ENCODE results near the gene COL4A1.

Gene COL4A1

DNA sequence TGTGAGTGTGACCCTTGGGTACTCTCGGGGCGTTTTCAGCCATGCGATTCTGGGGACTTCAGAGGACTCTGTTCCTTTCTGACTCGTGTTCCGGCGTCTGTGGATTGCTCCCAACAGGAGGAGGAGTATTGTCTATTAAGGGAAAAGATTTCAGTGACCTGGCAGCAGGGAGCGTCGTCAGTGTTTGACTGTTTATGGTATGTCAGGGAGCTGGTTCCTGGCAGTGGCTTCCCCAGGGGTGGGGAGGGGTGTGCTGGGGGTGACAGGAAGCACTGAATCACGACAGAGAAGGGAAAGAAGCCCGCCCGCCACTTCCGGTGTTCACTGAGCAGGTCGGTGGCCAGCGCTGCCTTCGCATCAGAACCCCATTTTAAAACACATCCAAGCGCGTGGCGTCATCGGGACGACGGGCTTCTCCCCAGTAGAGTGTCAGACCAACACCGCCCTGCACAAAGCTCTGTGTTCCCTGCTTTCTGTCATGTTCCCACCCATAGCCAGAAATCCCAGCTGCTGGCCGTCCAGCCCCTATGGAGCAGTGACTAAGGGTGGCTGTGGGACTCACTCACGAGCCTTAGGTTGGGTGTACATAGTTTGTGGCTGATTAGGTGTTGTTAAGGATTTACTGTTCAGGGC is 34.0 kb upstream of the COL4A1 start:
- no peak for DNase-seq

DNA sequence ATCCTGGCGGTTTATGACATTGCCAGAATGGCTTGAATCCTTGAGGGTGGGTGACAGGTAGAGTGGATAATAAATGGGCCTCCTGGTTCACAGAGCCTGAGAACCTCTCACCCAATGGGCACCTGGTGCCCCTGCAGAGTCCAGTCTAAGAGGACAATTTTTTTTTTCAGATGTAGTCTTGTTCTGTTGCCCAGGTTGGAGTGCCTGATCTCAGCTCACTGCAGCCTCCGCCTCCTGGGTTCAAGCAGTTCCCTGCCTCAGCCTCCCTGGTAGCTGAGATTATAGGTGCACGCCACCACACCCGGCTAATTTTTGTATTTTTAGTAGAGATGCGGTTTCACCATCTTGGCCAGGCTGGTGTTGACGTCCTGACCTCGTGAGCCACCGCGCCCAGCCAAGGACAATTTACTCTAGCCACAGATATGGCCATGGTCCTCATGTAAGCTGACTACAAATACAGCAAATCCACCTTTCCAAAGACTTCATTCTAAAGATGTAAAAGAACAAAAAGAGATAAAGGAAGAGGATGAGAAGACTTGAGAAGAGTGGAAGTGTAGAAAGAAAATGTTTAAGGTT is 33.1 kb upstream of the COL4A1 start:
- no peak for DNase-seq

DNA sequence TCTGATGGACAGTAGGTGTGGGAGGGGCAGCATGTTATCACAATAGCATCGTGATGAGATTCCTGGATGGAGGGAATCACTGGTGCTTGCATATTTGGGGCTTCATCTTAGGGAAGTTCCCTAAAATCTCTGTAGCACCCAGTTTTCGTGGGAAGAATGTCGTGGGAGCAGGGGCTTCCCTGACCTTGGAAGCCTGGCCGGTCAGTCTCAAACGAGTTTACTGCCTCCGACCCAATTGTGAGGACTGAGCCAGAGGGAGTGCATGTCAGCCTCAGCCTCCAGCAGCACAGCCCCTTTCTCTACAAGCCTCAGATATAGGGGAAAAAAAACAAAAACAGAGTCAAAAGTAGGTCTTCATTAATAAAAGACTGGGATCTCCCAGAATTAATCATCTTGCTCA is 32.3 kb upstream of the COL4A1 start:
- DNase-seq: no peak

DNA sequence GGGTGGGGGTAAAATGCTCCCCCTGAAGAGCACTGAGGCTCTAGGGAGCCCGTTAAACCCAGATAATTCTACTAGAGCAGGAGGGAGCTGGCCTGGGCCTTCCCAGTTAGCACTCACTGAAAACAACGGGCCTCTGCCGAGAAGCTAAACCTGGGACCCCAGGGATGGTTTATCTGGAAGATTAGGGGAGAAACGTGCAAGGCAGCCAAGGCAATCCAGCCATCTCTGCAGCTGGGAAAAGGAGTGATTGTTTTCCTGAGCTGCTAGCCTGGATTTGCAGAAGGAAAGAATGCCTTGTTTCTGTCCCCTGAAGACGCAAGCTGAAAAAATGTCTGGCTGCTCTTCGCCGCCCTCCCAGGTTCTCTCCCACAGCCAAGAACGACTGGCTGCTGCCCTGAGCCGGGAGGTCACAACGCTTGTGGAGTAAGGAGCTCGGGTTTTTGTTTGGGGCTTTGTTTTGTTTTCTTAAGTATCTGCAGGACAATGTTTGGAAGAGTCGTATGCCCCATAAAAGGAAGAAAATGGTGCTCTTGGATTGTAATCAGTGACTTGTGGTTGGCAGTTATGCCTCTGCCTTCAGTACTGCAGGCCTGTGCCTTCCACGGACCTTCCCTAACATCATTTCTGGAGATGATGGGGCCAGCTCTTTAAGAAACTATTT is 31.6 kb upstream of the COL4A1 start:
- DNase-seq: no peak

DNA sequence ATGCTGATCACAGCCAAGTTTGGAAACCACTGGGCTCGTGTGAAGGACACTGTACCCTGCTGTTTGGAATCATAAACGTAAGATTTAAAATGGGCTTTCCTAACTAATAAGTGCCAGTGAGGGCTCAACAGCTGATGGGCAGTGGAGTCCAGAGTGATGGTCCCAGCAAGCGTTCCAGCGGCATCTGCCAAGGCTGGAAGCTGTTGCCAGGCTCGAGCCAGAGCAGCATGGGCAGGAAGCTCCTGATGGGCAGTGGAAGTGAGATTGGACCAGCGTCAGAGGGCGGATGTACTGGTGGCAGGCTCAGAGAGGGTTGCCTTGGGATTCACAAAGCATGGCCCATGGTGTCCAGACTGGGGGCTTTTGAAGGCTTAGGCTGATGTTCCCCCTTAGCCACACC is 30.3 kb upstream of the COL4A1 start:
- no peak for DNase-seq

DNA sequence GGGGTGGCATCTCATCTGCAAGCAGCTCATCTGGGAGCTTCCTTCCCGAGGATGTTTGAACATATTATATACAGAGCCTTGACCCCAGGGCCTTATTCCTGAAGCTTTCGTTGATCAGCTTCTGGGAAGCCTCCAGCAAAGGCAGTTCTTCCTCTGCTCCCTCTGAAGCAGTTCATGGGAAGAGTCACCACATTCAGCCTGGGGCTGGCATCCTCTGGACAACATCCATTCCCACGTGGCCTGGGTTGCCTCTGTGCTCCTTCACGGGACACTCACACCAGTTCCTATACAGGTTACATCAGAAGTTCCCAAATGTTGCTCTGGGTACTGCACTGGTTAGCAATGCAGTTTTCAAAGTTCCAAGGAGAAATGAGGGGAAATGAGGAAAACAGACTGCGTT is 29.7 kb upstream of the COL4A1 start:
- DNase-seq: no peak

DNA sequence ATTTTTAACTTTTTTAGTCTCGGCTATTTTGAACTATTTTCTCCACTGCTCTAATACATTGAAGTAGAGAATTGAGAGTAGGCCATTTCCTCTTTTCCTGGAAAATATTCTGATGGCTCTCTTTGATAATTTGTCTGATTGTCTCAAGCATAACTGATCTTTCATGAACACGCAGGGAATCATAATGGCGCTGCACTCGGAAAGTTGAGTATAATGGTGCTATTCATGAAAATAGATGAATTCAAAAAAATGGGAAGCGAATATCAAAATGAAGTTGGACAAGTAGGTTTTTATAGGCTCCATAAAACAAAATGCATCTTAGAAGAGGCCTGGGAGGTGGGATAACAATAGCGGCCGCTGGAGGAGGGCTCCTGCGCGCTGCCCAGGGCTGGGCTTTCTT is 29.2 kb upstream of the COL4A1 start:
- DNase-seq: no peak

DNA sequence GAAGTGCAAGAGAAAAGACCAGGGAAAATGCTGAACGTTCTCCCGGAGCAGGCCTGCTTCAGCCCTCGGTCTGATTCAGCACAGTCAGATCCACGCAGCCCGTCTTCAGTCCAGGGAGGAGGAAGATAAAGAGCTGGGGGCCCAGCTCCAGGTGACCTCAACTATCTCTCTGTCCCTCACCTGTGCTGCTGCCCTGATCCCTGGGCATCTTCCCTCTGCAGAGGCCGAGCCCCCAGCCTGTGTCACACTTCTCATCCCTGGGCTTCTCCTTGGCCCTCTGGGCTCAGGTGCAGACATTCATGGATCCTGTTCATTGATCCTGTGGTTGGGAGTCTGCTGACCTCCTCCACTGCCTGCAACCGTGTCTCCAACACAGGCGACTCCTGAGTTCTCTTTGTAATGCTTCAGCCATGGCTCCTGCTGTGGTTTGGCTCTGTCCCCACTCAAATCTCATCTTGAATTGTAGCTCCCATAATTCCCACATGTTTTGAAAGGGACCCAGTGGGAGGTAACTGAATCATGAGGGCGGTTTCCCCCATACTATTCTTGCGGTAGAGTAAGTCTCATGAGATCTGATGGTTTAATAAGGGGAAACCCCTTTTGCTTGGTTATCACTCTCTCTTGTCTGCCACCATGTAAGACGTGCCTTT is 28.0 kb upstream of the COL4A1 start:
- DNase-seq: no peak

DNA sequence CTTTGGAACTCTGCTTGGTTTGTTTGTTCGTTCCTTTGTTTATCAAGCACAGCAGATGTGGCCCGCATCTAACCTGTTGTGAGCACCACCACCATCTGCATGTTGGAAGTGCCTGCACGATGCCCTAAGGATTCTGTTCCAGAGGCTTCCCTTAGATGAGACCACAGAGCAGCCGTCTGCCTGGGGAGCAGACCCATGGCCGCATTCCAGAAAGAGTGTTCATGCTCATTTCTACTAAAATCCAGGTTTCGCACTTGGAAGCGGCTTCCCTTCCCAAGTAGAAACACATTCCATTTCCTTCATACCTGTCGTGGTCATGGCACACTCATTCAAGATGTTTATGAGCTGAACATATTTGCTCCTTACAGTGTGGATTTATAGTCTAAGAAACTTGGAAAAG is 27.3 kb upstream of the COL4A1 start:
- DNase-seq: no peak

DNA sequence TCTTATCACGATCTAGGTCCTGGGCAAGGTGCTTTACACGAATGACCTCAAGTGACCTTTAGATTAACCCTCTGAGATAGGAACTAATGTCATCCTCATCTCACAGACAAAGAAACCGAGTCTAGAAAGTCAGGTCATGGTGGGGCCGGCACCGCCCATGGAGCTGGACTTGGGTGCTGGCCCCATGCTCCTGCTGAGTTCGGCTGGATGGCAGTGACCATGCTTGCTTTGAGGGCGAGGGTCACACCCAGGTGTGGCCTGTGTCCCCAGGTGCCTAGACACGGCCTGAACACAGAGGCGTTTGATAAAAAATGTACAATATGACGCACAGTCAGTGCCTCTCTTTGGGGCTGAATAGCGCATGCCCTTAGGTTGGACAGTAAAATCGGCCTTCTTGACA is 26.9 kb upstream of the COL4A1 start:
- no peak for DNase-seq

DNA sequence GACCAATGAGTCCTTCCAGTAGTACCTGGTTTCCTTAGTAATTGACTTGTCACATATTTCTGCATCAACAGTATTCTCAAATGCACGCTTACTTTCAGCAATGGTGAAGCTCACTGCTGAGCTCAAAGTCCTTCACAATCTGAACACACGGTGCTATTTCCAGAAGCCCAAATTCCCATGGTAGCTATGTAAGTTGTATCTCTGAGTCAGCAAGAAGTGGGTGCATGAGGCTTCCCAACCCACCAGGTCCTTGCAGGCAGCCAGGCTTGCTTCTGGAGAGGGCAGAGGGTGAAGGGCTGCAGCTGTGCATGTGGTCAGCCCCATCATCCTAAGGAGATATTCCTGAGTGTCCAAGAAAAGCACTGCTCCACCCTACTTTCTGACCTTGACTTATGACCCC is 25.8 kb upstream of the COL4A1 start:
- DNase-seq: no peak

DNA sequence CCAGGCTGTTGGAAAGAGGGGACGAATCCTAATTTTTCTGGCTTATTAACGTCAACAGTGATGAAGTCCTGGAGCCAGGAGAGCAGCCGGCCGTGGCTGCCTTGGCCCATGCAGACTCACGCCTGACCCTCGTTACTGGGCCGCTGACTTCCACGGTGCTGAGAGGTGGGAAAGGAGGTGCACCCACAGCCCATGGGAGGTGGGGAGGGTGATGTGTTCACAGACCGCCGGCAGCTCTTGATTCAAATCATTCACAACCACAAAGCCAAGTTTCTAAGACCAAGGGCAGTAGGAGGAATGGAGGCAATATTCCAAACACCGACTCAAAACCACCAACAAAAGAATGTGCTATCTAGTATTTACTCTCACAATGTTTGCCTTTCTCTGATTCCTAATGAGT is 24.4 kb upstream of the COL4A1 start:
- no peak for DNase-seq

DNA sequence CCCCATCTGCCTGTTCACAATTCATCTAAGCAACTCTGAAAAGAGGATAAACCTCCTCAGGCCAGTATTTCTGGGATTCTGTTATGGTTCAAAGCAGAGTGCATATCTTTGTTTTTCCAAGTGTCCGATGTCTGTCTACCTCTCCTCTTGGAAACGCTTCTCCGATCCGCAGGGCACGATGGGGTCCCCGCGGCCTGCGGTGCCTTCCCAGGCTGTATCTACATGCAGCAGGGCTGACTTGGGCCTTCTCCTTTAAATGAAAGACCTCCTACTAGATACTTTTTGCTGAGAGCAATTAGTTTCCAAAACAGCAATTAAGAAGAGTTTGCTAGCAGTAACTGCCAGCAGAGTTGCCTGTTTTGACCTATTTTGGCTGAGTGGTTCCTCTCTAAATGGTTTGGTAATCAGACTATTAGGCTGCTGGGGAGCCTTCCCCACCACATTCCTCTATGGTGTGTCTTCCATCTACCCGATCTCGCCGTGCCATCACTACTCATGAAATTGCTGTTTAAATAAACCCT is 23.6 kb upstream of the COL4A1 start:
- no peak for DNase-seq

DNA sequence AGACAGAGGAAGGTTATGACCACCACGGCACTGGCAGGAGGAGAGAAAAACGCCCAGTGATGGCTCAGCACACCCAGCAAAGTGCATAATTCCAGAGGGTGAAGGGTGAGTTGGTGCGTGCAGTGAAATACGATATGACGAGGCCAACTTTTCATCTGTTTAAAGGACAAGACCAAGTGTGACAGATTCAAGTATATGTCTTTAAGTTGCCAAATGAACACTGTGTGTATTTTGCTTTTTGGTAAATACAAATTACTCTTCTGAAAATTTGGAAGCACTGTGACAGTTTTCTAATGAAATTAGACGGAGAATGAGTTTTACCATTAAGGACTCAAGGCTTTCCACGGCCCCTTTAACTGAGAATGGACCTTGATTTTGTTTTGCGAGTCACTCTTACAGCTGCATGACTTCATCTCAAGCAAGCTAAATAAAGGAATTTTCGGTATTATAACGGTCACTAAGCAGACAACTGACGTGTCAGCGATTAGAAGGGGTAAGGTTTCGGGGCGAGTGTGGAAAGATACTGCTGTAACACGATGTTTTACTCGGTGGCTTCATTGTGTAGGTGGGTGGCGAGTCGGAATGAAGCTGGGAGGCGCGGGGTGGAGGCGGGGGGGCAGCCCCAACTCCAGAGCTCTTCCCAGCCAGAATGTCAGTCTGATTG is 23.0 kb upstream of the COL4A1 start:
- DNase-seq: no peak

DNA sequence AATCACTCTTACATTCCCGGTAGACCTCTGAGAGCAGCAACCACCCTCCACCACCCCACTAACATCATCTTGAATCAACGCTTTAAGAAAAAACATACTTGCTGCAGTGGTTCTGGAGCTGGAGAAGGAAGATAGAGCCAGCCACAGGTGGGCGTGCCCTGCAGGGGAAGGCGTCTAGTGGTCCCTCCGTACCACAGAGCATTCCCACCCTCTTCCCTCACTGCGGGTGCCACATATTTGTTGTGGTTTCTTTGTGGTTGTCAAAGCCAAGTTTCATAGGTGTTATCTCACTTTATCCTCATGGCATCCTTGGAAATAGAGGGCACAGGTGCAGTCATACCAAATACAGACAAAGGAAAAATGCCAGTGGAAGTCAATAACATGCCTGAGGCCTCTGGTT is 22.3 kb upstream of the COL4A1 start:
- no peak for DNase-seq

DNA sequence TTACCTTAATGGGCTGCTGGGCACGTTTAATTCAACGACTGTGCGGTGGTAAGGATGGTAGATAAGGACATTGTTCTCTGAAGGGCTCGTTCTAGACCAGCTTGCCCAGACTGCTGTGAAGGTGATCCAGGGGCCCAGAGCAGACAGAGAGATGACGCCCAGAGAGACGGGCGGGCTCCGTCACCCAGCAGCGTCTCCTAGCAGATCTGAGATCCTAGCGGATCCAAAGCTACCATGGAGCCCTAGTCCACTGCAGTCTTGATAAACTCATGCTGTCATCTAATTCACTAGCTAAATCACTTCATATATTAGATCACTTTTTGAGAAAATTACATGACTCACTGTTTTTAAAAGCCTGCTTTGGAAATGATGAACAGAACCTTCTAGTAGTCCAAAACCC is 21.6 kb upstream of the COL4A1 start:
- DNase-seq: no peak

DNA sequence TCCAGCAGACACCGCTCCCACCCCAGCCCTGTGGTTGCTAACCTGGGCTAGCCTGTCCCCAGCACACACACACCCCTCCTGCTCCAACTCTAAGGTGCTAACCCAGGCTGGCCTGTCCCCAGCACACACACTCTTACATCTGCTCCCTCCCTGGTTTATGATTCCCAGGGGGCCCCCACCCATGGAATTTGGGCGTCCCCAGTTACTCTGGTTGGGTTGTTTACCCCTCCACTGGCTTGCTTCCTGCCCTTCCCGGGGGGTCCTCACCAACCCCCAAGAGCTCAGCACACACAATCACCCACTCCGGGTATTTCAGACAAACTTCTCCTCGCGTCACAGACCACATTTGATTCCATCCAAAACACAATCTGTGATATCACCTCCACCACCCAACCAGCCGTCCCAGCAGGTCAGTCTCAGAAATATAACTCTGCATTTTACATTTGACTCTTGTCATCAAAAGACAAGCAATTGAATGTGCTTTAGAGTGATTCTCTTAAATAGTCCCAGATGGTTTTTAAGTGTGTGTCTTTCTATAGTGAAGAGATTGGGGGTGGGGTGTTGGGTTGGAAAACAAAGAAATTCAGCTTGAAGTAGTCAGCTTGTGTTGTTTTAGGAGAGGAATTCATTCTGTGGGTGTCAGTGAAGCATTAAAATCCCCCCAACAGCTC is 20.2 kb upstream of the COL4A1 start:
- DNase-seq: no peak

DNA sequence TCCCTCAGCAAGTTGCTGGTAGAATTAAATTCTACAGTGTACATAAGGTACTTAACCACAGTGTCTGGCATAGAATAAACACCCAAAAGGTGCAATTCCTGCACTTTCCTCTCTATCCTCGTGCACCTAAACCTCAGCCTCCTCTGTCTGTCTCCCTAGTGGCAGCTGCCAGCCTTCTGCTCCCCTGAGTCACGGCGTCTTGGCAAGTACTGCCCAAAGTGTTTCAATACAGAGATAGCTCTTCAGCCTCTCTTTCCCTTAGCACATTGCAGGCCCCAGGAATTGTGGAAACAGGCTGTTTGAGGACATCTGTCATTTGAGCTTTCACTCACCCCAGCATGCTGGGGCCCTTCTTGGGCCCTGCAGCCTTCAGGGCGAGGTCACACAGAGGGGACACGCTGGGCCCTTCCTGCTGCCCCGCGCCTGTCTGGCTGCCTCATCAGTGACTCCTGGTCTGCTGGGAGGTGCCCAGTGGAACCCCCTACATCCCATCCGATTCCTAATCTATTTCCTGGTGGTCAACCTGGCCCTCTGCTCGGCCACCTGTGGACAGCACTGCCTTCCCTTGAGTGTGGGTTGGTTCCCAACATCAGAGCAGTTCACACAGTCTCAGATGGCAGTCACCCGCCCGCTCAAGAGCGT is 19.4 kb upstream of the COL4A1 start:
- no peak for DNase-seq

DNA sequence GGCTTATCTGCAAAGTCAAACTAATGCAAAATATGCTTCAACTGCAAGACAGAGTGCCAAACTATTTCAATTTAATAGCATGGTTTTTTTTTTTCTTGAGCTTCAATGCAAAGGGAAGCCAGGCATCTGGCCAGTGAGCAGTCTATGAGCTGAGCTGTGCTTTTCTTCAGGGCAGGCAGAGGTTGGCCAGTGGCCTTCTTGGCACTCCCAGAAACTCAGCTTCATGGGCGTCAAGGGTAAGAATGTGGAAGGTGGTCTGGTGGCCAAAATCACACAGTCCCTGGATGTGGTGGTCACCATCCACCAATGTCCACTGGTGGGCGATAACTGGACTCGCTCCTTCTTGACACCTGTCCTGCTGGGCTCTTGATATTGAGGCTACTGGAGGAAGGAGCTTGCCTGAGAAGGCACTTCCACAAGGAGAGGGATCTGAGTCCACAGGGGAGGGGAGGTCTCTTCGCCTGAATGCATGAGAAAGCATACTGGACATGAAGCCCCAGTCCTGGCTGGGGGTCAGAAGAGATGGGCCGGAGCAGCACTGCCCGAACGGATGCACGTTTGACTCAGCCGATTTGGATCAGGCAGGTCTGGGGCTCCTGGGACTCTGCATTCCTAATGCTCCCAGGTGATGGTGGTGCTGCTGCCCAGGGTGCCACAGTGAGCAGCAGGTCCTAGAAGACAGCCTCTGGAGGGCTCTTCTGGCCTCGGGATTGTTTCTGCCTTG is 17.2 kb upstream of the COL4A1 start:
- no peak for DNase-seq

DNA sequence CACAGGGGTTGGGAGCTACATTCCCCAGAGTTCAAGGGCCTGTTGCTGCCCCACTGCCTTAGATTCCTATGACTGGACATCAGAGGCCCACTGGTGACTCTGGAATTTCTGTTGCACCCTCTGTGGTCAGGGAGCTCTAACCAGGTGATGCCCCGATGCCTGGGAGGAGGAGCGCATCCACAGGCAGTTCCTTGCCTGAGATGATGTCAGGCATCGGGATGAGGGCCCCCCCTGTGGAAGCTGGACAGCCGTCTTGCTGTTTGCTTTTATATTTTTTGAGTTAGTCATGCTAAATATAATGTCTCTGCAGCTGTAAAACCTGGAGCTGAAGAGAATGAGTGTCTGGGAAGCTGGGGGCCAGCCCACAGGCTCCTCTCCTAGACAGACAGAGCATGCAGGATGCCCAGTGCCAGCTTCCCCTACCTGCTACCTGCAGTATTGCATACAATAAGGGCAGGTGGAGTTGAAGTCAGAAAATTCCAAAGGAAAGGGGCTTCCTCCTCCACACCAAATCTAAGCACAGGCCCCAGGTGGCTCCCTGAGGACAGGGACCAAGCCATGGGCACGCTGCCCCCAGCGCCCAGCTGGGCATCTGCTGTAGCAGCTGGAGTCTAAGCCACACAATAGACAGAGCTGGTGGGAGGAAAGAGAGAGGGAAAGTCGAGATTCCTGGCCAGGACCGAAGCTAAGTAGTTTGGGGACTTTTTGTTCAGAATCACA is 16.4 kb upstream of the COL4A1 start:
- DNase-seq: no peak

DNA sequence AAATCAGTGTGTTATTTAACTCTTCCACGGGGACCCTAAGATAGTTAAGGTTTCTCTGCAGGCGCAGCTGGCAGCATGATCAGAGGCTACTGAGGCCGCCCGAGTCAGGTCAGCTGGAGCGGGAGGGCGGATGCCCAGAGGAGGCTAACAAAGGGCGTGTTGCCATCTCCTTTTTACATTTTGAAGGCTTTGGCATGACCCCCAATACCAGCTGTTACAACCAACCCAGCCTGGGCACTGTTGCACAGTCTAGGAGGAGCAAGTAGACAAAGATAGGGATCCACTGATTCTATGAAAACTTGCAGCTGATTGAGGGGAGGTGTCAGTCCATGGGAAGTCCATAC is 15.8 kb upstream of the COL4A1 start:
- DNase-seq: no peak

Measured in NCI-H1105 treated with DMSO at 0.1 percent for 48 hours (cell line).